Psoas muscle (tissue), 8 donors: Measurements from ENCODE around the gene UBA1. TPM values are rescaled to one million over a fixed set of nuclear protein-coding genes. Genes with fewer than 3 reads are reported as not detected.

Source experiments
- ATAC-seq, 4 donors: fragments of 200-7000 bp; cut with Tn5 transposase; one replicate each; pipeline ENCODE4 v1.9.1; 2020; ENCODE audit warnings: moderate library complexity in 3 of 4, mild to moderate bottlenecking in 2 of 4
- DNase-seq, 2 donors: peaks; one replicate each; pipeline ENCODE4 v3.0.0-alpha.2; 2020
- H3K27ac ChIP-seq: fragments of 200-600 bp; one replicate; pipeline ENCODE4 v1.8.0; 2022
- H3K27me3 ChIP-seq, 3 donors: fragments of 200-600 bp in 1 of 3; one replicate each; pipeline versions ENCODE4 v1.6.1 to v1.8.0; 2013 to 2022; ENCODE audit warnings: low read length in 2 of 3, mild to moderate bottlenecking in 2 of 3, moderate library complexity in 1 of 3; ENCODE audit not compliant: insufficient read depth in 3 of 3
- H3K36me3 ChIP-seq, 2 donors: fragments of 200-600 bp in 1 of 2; one replicate each; pipeline versions ENCODE4 v1.6.1 to v1.8.0; 2013 to 2022; ENCODE audit warnings: low read depth in 1 of 2, mild to moderate bottlenecking in 1 of 2, moderate library complexity in 1 of 2; ENCODE audit not compliant: insufficient read depth in 1 of 2
- H3K4me1 ChIP-seq: fragments of 200-600 bp; one replicate; pipeline ENCODE4 v1.8.0; 2022
- H3K4me3 ChIP-seq: fragments of 200-600 bp; one replicate; pipeline ENCODE4 v1.8.0; 2022; ENCODE audit warnings: mild to moderate bottlenecking
- H3K9me3 ChIP-seq: fragments of 200-600 bp; one replicate; pipeline ENCODE4 v1.8.0; 2022
- WGBS, 3 donors: extraction: QIAGEN DNeasy Blood & Tissue Kit; methylation state at CpG; one replicate each; pipeline versions ENCODE4 v1.1.6 to v1.1.7; 2013; 5-methylcytosine and 5-hydroxymethylcytosine counted together
- intact Hi-C, 2 donors: fragments of 100-400 bp; cut with DNase I; formaldehyde crosslinking; loops; one replicate each; pipeline versions ENCODE4 v1.11.0 to v1.14.2; 2022
- polyA plus RNA-seq, 3 donors: library from polyadenylated mRNA; stranded (reverse); fragments of 200-250 nt; gene quantifications; one replicate each; pipeline ENCODE4 v1.2.3, GENCODE V29; 2013
- total RNA-seq, 4 donors: library from RNA; stranded (reverse); fragmentation: NEBNext Ultra II Directional in 2 of 4; extraction: Animal tissue kit (Norgen Biotek cat#: 25700) in 2 of 4; gene quantifications; one replicate each; pipeline versions ENCODE4 v1.2.1 to v1.2.4, GENCODE V29; 2021 to 2023
- TF ChIP-seq, protein P1 (sequence below): fragments of 200-600 bp; IDR thresholded peaks from one replicate; pipeline ENCODE4 v1.8.0; 2022; ENCODE audit warnings: antibody characterized with exemption
- donor health status: healthy with polysubstance abuse.
- donor health status: DM: no; HTN: no; CAD: no; lungs with moderate emphysema.
- donor health status: Bipolar disorder and iron deficiency.
- donor health status: healthy.
- donor health status: DM: yes; HTN: yes; CAD: no.
- donor health status: DM: no; HTN: no; CAD: no.
- donor health status: DM: no; HTN: no; CAD: no.
- donor health status: DM: yes; HTN: yes; CAD: no.

Gene UBA1
- total and polyA plus RNA-seq, 7 donors = 96.2 to 230 (median 145) TPM

DNA sequence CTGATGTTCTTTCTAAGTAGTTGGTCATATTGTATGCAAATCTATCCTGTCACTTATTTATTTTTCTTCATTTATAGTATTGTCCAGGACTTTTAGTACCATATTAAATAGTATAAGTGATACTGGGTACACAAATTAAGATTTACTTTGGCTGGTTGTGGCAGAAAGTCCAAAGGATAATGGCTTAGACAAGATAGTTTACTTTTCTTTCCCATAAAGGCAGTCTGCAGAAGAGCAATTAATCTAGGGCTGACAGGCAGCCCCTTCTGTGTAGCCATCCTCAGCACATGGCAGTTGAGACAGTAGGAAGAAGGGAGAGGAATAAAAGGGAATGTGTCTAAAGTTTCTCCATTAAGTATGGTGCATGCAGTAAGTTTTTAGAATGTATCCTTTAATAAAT lies 42.2 kb upstream of the UBA1 start:
- Histone ChIP-seq H3K4me3 (no peak overlapping the region), H3K9me3 (no peaks in the 10 kb centered on the region), H3K27ac (no peak overlapping the region), H3K36me3 (peaks cover 0 to 9% of the 10 kb centered on the region in 2 donors), H3K27me3 (no peaks in the 10 kb centered on the region), H3K4me1 (no peaks in the 10 kb centered on the region)
- ATAC-seq (no peak), DNase-seq (no peak)
- intact Hi-C loops = no loop called here
- TF ChIP-seq, protein P1, sequence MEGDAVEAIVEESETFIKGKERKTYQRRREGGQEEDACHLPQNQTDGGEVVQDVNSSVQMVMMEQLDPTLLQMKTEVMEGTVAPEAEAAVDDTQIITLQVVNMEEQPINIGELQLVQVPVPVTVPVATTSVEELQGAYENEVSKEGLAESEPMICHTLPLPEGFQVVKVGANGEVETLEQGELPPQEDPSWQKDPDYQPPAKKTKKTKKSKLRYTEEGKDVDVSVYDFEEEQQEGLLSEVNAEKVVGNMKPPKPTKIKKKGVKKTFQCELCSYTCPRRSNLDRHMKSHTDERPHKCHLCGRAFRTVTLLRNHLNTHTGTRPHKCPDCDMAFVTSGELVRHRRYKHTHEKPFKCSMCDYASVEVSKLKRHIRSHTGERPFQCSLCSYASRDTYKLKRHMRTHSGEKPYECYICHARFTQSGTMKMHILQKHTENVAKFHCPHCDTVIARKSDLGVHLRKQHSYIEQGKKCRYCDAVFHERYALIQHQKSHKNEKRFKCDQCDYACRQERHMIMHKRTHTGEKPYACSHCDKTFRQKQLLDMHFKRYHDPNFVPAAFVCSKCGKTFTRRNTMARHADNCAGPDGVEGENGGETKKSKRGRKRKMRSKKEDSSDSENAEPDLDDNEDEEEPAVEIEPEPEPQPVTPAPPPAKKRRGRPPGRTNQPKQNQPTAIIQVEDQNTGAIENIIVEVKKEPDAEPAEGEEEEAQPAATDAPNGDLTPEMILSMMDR = no peak

DNA sequence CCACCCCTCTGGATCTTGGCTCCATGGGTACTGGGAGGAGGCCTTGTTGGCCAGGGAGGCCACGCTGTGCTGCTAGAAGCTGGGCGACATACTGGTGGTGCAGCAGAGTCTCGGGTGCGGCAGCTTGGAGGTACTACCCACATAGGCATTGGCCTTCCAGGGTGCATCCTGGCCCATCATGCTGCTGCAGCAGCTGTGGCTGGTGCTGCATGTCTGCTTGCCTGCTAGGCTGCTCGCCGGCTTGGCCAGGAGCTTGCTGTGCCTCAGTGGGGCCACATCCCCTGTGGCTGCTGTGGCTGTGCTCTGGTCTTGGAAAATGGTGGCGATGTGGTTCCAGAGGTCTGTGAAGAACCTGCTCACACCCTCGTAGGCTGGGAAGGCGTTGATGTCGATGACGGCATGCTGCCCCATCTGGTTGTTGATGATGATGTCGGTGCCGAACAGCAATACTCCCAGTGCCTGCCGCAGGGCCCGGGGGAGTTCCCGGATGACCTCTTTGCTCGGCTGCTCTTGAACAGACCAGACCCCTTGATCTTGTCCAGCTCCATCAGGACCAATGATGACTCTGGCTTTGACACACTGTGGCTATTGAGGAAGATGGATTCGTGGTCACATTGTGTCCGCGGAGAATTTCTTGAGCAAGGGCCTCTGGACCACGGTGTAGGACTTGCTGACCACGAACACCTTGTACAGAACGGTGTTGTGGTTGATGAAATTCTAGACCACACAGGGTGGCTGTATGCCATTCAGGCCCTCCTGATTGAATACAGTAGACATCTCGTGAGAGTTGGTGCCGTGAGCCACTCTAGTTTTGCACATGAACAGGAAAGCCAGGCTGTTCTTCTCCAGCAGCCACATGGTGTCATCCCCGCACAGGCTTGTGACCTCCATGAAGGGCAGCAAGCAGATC lies 36.8 kb upstream of the UBA1 start:
- H3K4me1 ChIP-seq = no peaks in the 10 kb centered on the region
- H3K4me3 ChIP-seq = no peak overlapping the region
- intact Hi-C loops = no loop called here
- TF ChIP-seq, protein P1 = no peak
- no peak for DNase-seq
- H3K36me3 ChIP-seq = peaks cover 0 to 19% of the 10 kb centered on the region in 2 donors
- H3K27ac ChIP-seq = no peak overlapping the region
- H3K27me3 ChIP-seq = peaks cover 0 to 5% (median 0%) of the 10 kb centered on the region in 3 donors
- ATAC-seq = peak in 3 of 4 donors; percentile 42 to 78 (median 58)
- 91 to 95% (median 92%) methylated on average over 21 to 26 of the region's 26 CpGs for WGBS, 3 donors
- peaks cover 5% of the 10 kb centered on the region for H3K9me3 ChIP-seq

DNA sequence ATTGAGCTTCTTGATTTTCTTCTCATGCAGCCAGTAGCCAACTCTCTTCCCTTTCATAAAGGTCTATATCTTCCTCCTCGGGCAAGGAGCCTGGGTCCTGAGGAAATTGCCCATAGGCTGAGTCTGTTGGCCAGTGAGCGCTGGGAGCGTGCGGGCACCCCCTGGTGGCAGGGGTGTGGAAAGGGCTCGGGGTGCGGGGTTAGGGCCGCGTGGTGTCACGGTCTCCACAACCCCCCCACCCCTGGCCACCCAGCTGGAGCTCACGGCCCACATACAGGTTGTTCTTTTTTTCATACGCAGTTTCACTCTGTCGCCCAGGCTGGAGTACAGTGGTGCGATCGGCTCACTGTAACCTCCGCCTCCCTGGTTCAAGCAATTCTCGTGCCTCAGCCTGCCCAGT lies 35.5 kb upstream of the UBA1 start:
- peaks cover 0 to 5% (median 0%) of the 10 kb centered on the region in 3 donors for H3K27me3 ChIP-seq
- H3K27ac ChIP-seq = no peak overlapping the region
- intact Hi-C loops = no loop called here
- ATAC-seq (no peak), DNase-seq (no peak)
- peaks cover 0 to 16% of the 10 kb centered on the region in 2 donors for H3K36me3 ChIP-seq
- TF ChIP-seq, protein P1 = no peak
- H3K9me3 ChIP-seq = peaks cover 5% of the 10 kb centered on the region
- 87 to 97% (median 96%) methylated on average over 7 to 16 of the region's 16 CpGs for WGBS, 3 donors
- H3K4me1 ChIP-seq = no peaks in the 10 kb centered on the region
- no peak overlapping the region for H3K4me3 ChIP-seq

DNA sequence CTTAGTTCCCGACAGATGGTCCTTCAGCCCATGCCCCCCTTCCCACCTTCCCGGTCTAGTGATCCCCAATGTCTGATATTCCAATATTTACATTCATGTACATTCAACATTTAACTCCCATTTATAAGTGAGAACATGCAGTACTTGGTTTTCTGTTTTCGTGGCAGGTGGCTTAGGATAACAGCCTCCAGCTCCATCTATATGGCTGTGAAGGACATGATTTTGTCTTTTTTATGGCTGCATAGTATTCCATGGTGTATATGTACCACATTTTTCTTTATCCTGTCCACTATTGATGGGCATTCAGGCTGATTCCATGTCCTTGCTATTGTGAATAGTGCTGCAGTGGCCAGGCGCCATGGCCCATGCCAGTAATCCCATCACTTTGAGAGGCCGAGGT lies 34.8 kb upstream of the UBA1 start:
- H3K4me3 ChIP-seq = no peak overlapping the region
- DNase-seq = no peak
- intact Hi-C loops = no loop called here
- no peaks in the 10 kb centered on the region for H3K4me1 ChIP-seq
- H3K27ac ChIP-seq = no peak overlapping the region
- TF ChIP-seq, protein P1 = no peak
- H3K9me3 ChIP-seq = peaks cover 5% of the 10 kb centered on the region
- H3K36me3 ChIP-seq = peaks cover 0 to 13% of the 10 kb centered on the region in 2 donors
- ATAC-seq = no peak
- 95 to 100% (median 99%) methylated on average over 5 of the region's 5 CpGs for WGBS, 3 donors
- H3K27me3 ChIP-seq = peaks cover 0 to 5% (median 0%) of the 10 kb centered on the region in 3 donors
